H1 (cell line): ENCODE measurements around the gene MGAT5. TPM values are rescaled to one million over a fixed set of nuclear protein-coding genes. Genes with fewer than 3 reads are reported as not detected.

Experiments used
- CTCF ChIA-PET: fragments of 300-600 bp; sonication (Branson Sonifier 250); formaldehyde crosslinking; loops from one replicate; lab custom pipeline; 2021; ENCODE audit not compliant: partially characterized antibody; lab: Charles Lee
- POLR2A ChIA-PET: fragments of 300-600 bp; sonication (Branson Sonifier 250); formaldehyde crosslinking; loops from one replicate; lab custom pipeline; 2021; ENCODE audit warnings: inconsistent platforms; ENCODE audit not compliant: partially characterized antibody; lab: Charles Lee
- DNase-seq, 2 experiments: peaks; one replicate each; pipeline versions ENCODE4 v3.0.0 to v3.0.0-alpha.2; 2010 to 2022; ENCODE audit warnings: low spot score in 2 of 2, low read depth in 1 of 2, mixed read lengths in 1 of 2
- FAIRE-seq: peaks from 2 replicates; lab custom pipeline; 2011; peaks lifted over from hg19 to GRCh38; lab: Jason Lieb, UNC
- H2AFZ ChIP-seq: 2 replicates; pipeline ENCODE4 v1.8.1; 2012; ENCODE audit warnings: low read length, inconsistent platforms
- H2AK5ac ChIP-seq: 2 replicates; pipeline ENCODE4 v1.6.1; 2013; ENCODE audit warnings: low read depth, low read length
- H2BK120ac ChIP-seq: replicated peaks from 2 replicates; pipeline ENCODE3; 2013; ENCODE audit warnings: low read depth, low read length, inconsistent platforms
- H2BK12ac ChIP-seq: 2 replicates; pipeline ENCODE4 v1.6.1; 2013; ENCODE audit warnings: low read depth, low read length
- H2BK15ac ChIP-seq: 2 replicates; pipeline ENCODE4 v1.6.1; 2013; ENCODE audit warnings: low read length
- H2BK20ac ChIP-seq: 2 replicates; pipeline ENCODE4 v1.6.1; 2013; ENCODE audit warnings: low read length
- H2BK5ac ChIP-seq: 2 replicates; pipeline ENCODE4 v1.6.1; 2013; ENCODE audit warnings: low read depth, low read length
- H3K14ac ChIP-seq: 2 replicates; pipeline ENCODE4 v1.6.1; 2013; ENCODE audit warnings: inconsistent platforms; ENCODE audit not compliant: insufficient read length
- H3K18ac ChIP-seq: 2 replicates; pipeline ENCODE4 v1.6.1; 2013; ENCODE audit warnings: low read length; ENCODE audit errors: extremely low read depth
- H3K23ac ChIP-seq: 2 replicates; pipeline ENCODE4 v1.6.1; 2013; ENCODE audit warnings: inconsistent platforms; ENCODE audit not compliant: insufficient read length
- H3K23me2 ChIP-seq: 2 replicates; pipeline ENCODE4 v1.6.1; 2013; ENCODE audit warnings: low read depth, low read length
- H3K27ac ChIP-seq: 2 replicates; pipeline ENCODE4 v1.6.1; 2011; ENCODE audit warnings: low read depth, low read length, inconsistent platforms
- H3K27me3 ChIP-seq, 4 experiments: replicated peaks in 1 of 4; 1 replicate in 1 of 4; 2 replicates in 3 of 4; pipeline versions ENCODE4 v1.6.1 to v1.8.1; 2011 to 2013; ENCODE audit warnings: low read length in 3 of 4, mild to moderate bottlenecking in 3 of 4, inconsistent platforms in 2 of 4, mixed read lengths in 2 of 4, moderate library complexity in 1 of 4; ENCODE audit not compliant: control insufficient read depth in 3 of 4, insufficient read depth in 3 of 4; ENCODE audit errors: extremely low read depth in 1 of 4
- H3K36me3 ChIP-seq, 4 experiments: 2 replicates each; pipeline versions ENCODE4 v1.6.1 to v1.8.1; 2011 to 2013; ENCODE audit warnings: mild to moderate bottlenecking in 4 of 4, low read length in 3 of 4, moderate library complexity in 2 of 4, control low read depth in 1 of 4, inconsistent platforms in 1 of 4; ENCODE audit not compliant: insufficient read depth in 4 of 4, control insufficient read depth in 2 of 4
- H3K4ac ChIP-seq: replicated peaks from 2 replicates; pipeline ENCODE3; 2013; ENCODE audit warnings: low read length, low read depth, mixed read lengths, inconsistent platforms; ENCODE audit not compliant: insufficient read length
- H3K4me1 ChIP-seq, 4 experiments: replicated peaks in 1 of 4; 1 replicate in 1 of 4; 2 replicates in 3 of 4; pipeline versions ENCODE4 v1.6.1 to v1.8.1; 2011 to 2013; ENCODE audit warnings: low read length in 3 of 4, inconsistent platforms in 2 of 4, mixed read lengths in 1 of 4; ENCODE audit not compliant: insufficient read depth in 4 of 4, control insufficient read depth in 3 of 4
- H3K4me2 ChIP-seq, 2 experiments: 2 replicates each; pipeline versions ENCODE4 v1.6.1 to v1.8.1; 2011 to 2013; ENCODE audit warnings: low read depth in 2 of 2, low read length in 2 of 2, control low read depth in 1 of 2, inconsistent platforms in 1 of 2, mild to moderate bottlenecking in 1 of 2; ENCODE audit not compliant: insufficient read depth in 1 of 2
- H3K4me3 ChIP-seq, 4 experiments: fragments of 200-600, 300-600 bp in 1 of 4; sonication (generic), shearing (Covaris generic), sonication (Bioruptor Twin) in 1 of 4; 2 replicates each; pipeline versions ENCODE4 v1.5.1 to v1.8.1; 2011 to 2016; ENCODE audit warnings: low read length in 4 of 4, low read depth in 3 of 4, control low read depth in 2 of 4, inconsistent platforms in 2 of 4, mild to moderate bottlenecking in 2 of 4, mixed read lengths in 1 of 4, moderate library complexity in 1 of 4; ENCODE audit not compliant: insufficient read depth in 2 of 4; ENCODE audit errors: extremely low read depth in 1 of 4
- H3K56ac ChIP-seq: replicated peaks from 2 replicates; pipeline ENCODE3; 2013; ENCODE audit warnings: low read depth, mild to moderate bottlenecking, mixed read lengths, low read length, inconsistent platforms; ENCODE audit not compliant: insufficient read length
- H3K79me1 ChIP-seq: 2 replicates; pipeline ENCODE4 v1.6.1; 2013; ENCODE audit warnings: low read depth, low read length, control low read depth
- H3K79me2 ChIP-seq, 2 experiments: 2 replicates each; pipeline versions ENCODE4 v1.6.1 to v1.8.1; 2012 to 2013; ENCODE audit warnings: low read length in 2 of 2, mild to moderate bottlenecking in 2 of 2, inconsistent platforms in 1 of 2; ENCODE audit not compliant: insufficient read depth in 2 of 2, control insufficient read depth in 1 of 2
- H3K9ac ChIP-seq, 4 experiments: replicated peaks in 1 of 4; 1 replicate in 1 of 4; 2 replicates in 3 of 4; pipeline versions ENCODE4 v1.6.1 to v1.8.1; 2011 to 2013; ENCODE audit warnings: low read depth in 3 of 4, low read length in 3 of 4, control low read depth in 2 of 4, mild to moderate bottlenecking in 2 of 4, moderate library complexity in 2 of 4, inconsistent platforms in 1 of 4; ENCODE audit errors: extremely low read depth in 1 of 4
- H3K9me3 ChIP-seq, 2 experiments: 2 replicates each; pipeline versions ENCODE4 v1.6.1 to v1.8.1; 2012 to 2013; ENCODE audit warnings: mild to moderate bottlenecking in 2 of 2, moderate library complexity in 2 of 2, control low read depth in 1 of 2, inconsistent platforms in 1 of 2, low read depth in 1 of 2, low read length in 1 of 2, mixed read lengths in 1 of 2; ENCODE audit not compliant: insufficient read depth in 2 of 2
- H4K20me1 ChIP-seq, 2 experiments: replicated peaks in 1 of 2; 2 replicates each; pipeline versions ENCODE3 to v1.8.1; 2011 to 2013; ENCODE audit warnings: inconsistent platforms in 2 of 2, low read length in 2 of 2, mild to moderate bottlenecking in 1 of 2; ENCODE audit not compliant: insufficient read depth in 2 of 2, control insufficient read depth in 1 of 2
- H4K5ac ChIP-seq: 2 replicates; pipeline ENCODE4 v1.6.1; 2013; ENCODE audit warnings: low read length, low read depth, mixed read lengths, inconsistent platforms; ENCODE audit not compliant: insufficient read length
- H4K8ac ChIP-seq: 2 replicates; pipeline ENCODE4 v1.8.0; 2013; ENCODE audit warnings: mild to moderate bottlenecking, moderate library complexity, low read length, inconsistent platforms; ENCODE audit not compliant: insufficient read depth; ENCODE audit errors: extremely low read depth
- H4K91ac ChIP-seq: replicated peaks from 2 replicates; pipeline ENCODE3; 2013; ENCODE audit warnings: low read length, mixed read lengths, inconsistent platforms; ENCODE audit not compliant: insufficient read length
- CHD2 ChIP-seq: IDR thresholded peaks from 2 replicates; pipeline ENCODE4 v1.6.1; 2012; ENCODE audit warnings: low read length, improper control_type of control experiment
- CTCF ChIP-seq, 3 experiments: IDR thresholded peaks; 1 replicate in 2 of 3; 2 replicates in 1 of 3; pipeline versions ENCODE4 v1.5.1 to v1.6.1; 2011; ENCODE audit warnings: low read length in 3 of 3, mild to moderate bottlenecking in 3 of 3, inconsistent platforms in 2 of 3, low read depth in 1 of 3, moderate library complexity in 1 of 3; ENCODE audit not compliant: insufficient read depth in 1 of 3; ENCODE audit errors: control extremely low read depth in 1 of 3
- HDAC6 ChIP-seq: IDR thresholded peaks from one replicate; pipeline ENCODE4 v1.7.1; 2012; ENCODE audit warnings: low read depth, mild to moderate bottlenecking, inconsistent platforms, low read length, moderate library complexity
- YY1 ChIP-seq: IDR thresholded peaks from 2 replicates; pipeline ENCODE4 v1.6.1; 2011; ENCODE audit warnings: low read depth, mild to moderate bottlenecking, low read length
- WGBS, 2 experiments: shearing (Covaris generic) in 1 of 2; methylation state at CpG; one replicate each; pipeline versions ENCODE4 v1.1.6 to v1.1.7; 2013 to 2015; ENCODE audit warnings: low lambda C conversion rate in 2 of 2, mixed read lengths in 2 of 2, inconsistent platforms in 1 of 2, low coverage in 1 of 2, missing lambda C conversion rate in 1 of 2; ENCODE audit not compliant: insufficient replicate concordance in 2 of 2, insufficient coverage in 1 of 2, insufficient read length in 1 of 2; ENCODE audit errors: extremely low coverage in 1 of 2, missing lambda C conversion rate in 1 of 2; 5-methylcytosine and 5-hydroxymethylcytosine counted together
- polyA plus RNA-seq, 7 experiments: library from polyadenylated mRNA; depleted of rRNA in 3 of 7; stranded (reverse) in 5 of 7; unstranded in 2 of 7; fragments of >200 nt in 5 of 7; fragments of 200-250 nt in 2 of 7; gene quantifications; 1 replicate in 5 of 7; 2 replicates in 1 of 7; 4 replicates in 1 of 7; pipeline versions ENCODE4 v1.2.1 to v1.2.3, GENCODE V29; 2011 to 2013; ENCODE audit warnings: missing spikeins in 2 of 7, mixed read lengths in 2 of 7
- total RNA-seq: library from RNA; stranded (reverse); fragmentation: NEBNext Ultra II Directional; extraction: Animal tissue kit (Norgen Biotek cat#: 25700); gene quantifications from 2 replicates; pipeline ENCODE4 v1.2.1, GENCODE V29; 2021

The MGAT5 gene
- total and polyA plus RNA-seq, 2 of the 8 experiments (the other 6 are each of a cell fraction or from before 2014, with no cell fraction given) = 11.2 to 49.2 TPM

- ChIA-PET POLR2A (no interaction called here), CTCF (interaction anchor here (0.8 to 2.2 kb wide), 16 partner anchors 9 to 507 kb away, joined by 3 to 15 read pairs (median 4); no protein-coding TSS in a partner anchor)
- Histone ChIP-seq H3K56ac (no peak overlapping the region), H3K36me3 (no peaks in the 10 kb centered on the region; a peak in 1 of 8 replicates), H4K91ac (no peak overlapping the region), H3K9ac (no peak overlapping the region), H2BK12ac (no peak overlapping the region), H2AFZ (no peak overlapping the region), H3K23me2 (no peaks in the 10 kb centered on the region), H2AK5ac (no peak overlapping the region), H3K79me1 (no peaks in the 10 kb centered on the region), H3K23ac (no peak overlapping the region), H3K4me2 (no peak overlapping the region), H3K4me1 (no peaks in the 10 kb centered on the region), H3K27ac (no peak overlapping the region), H3K14ac (no peak overlapping the region), H3K79me2 (no peaks in the 10 kb centered on the region), H3K18ac (no peak overlapping the region), H4K20me1 (peaks cover 0 to 1% of the 10 kb centered on the region in 2 experiments), H3K27me3 (no peaks in the 10 kb centered on the region), H3K4me3 (no peak overlapping the region), H3K9me3 (no peaks in the 10 kb centered on the region), H2BK15ac (no peak overlapping the region), H2BK20ac (no peak overlapping the region), H4K8ac (no peak overlapping the region), H4K5ac (no peak overlapping the region), H2BK5ac (no peak overlapping the region), H3K4ac (no peak overlapping the region), H2BK120ac (no peak overlapping the region)
- FAIRE-seq = no peak
- WGBS, 2 experiments = 88% methylated on average over 2 of the region's 2 CpGs; no CpG with 5 or more reads in 1 of the 2 experiments
- no peak for DNase-seq
- TF ChIP-seq CHD2 (no peak), YY1 (no peak), HDAC6 (no peak), CTCF (IDR thresholded peaks at IDR 0.05; ENCODE audit: control extremely low read depth in 1 of 3, insufficient read depth in 1 of 3, low read depth in 1 of 3, low read length in 3 of 3) (no peak)
These were observed 137.9 kb downstream of the MGAT5 start for GRCh38 chr2:134391751-134392160.
